Upper lobe of left lung (tissue), 6 donors: Measurements from ENCODE around the gene CBX2. TPM values are rescaled to one million over a fixed set of nuclear protein-coding genes. Genes with fewer than 3 reads are reported as not detected.

Experiments used
- ATAC-seq, 2 donors: fragments of 200-7000 bp; cut with Tn5 transposase; one replicate each; pipeline ENCODE4 v1.9.1; 2022; ENCODE audit warnings: mild to moderate bottlenecking in 2 of 2, moderate library complexity in 2 of 2; ENCODE audit not compliant: low FRiP score in 2 of 2
- DNase-seq, 2 donors: peaks; one replicate each; pipeline ENCODE4 v3.0.0-alpha.2; 2019 to 2020
- H3K27ac ChIP-seq, 4 donors: fragments of 200-600 bp; sonication (generic); one replicate each; pipeline ENCODE4 v1.5.1; 2016 to 2019
- H3K27me3 ChIP-seq, 4 donors: fragments of 200-600 bp; sonication (generic); one replicate each; pipeline ENCODE4 v1.5.1; 2017 to 2019
- H3K36me3 ChIP-seq, 4 donors: fragments of 200-600 bp; sonication (generic); one replicate each; pipeline ENCODE4 v1.5.1; 2016 to 2019
- H3K4me1 ChIP-seq, 4 donors: fragments of 200-600 bp; sonication (generic); one replicate each; pipeline ENCODE4 v1.5.1; 2018 to 2019
- H3K4me3 ChIP-seq, 4 donors: fragments of 200-600 bp; sonication (generic); one replicate each; pipeline ENCODE4 v1.5.1; 2017 to 2019; ENCODE audit warnings: mild to moderate bottlenecking in 2 of 4, moderate library complexity in 1 of 4
- H3K9me3 ChIP-seq, 4 donors: fragments of 200-600 bp; sonication (generic); one replicate each; pipeline ENCODE4 v1.5.1; 2018 to 2019
- CTCF ChIP-seq, 6 experiments: fragments of 450-650 bp in 4 of 6; fragments of 200-600 bp in 2 of 6; sonication (generic) in 2 of 6; IDR thresholded peaks; one replicate each; pipeline ENCODE4 v1.5.1; 2016 to 2019; ENCODE audit warnings: antibody characterized with exemption in 6 of 6
- EP300 ChIP-seq, 4 donors: sonication (generic); formaldehyde crosslinking; IDR thresholded peaks; one replicate each; pipeline ENCODE4 v1.5.1; 2017; ENCODE audit warnings: antibody characterized with exemption in 4 of 4, control low read depth in 2 of 4
- POLR2A ChIP-seq, 4 donors: fragments of 450-650 bp; IDR thresholded peaks; one replicate each; pipeline ENCODE4 v1.5.1; 2016 to 2017; ENCODE audit warnings: antibody characterized with exemption in 4 of 4, mild to moderate bottlenecking in 2 of 4
- POLR2AphosphoS5 ChIP-seq, 2 donors: sonication (generic); formaldehyde crosslinking; IDR thresholded peaks; one replicate each; pipeline ENCODE4 v1.5.1; 2017; ENCODE audit warnings: antibody characterized with exemption in 2 of 2
- WGBS, 2 donors: methylation state at CpG; one replicate each; pipeline ENCODE4 v1.1.5; 2017 to 2018; 5-methylcytosine and 5-hydroxymethylcytosine counted together
- total RNA-seq, 6 donors: library from RNA; depleted of rRNA in 4 of 6; stranded (reverse); fragments of >200 nt in 4 of 6; gene quantifications; one replicate each; pipeline versions ENCODE4 v1.1.0 to v1.2.1, GENCODE V29; 2016 to 2021
- donor health status: DM: no; HTN: no; CAD: no; lungs with moderate emphysema.
- donor health status: DM: no; HTN: yes; CAD: no; lungs with severe emphysema.

Gene CBX2
- 1 to 10 TPM in 5 of 6 donors, under 1 TPM in 1; 0.89 to 4.7 (median 1.5) TPM for total RNA-seq

GRCh38 chr17:79777894-79778503 lies at the start of gene CBX2:
CBX2 (plus strand) TSS chr17:79778148; CDS start chr17:79778236, 88 bp downstream.
- H3K4me3 ChIP-seq: peak within 1 kb of the TSS; percentile 77 to 90 (median 82)
- ATAC-seq (peak; percentile 70 to 86), DNase-seq (peak; percentile 72 to 98)
- H3K9me3 ChIP-seq: no peaks in the 10 kb centered on the region
- H3K27me3 ChIP-seq: peaks cover 0 to 13% (median 5%) of the 10 kb centered on the region in 4 donors
- no peaks in the 10 kb centered on the region for H3K36me3 ChIP-seq
- TF ChIP-seq CTCF (IDR thresholded peaks at IDR 0.05): no peak
- TF ChIP-seq POLR2AphosphoS5 (IDR thresholded peaks at IDR 0.05): no peak
- no peak for TF ChIP-seq EP300 (IDR thresholded peaks at IDR 0.05)
- TF ChIP-seq POLR2A (IDR thresholded peaks at IDR 0.05): no peak
- H3K27ac ChIP-seq: peak within 1 kb of the TSS; percentile 50 to 81 (median 72)
- no CpG with 5 or more reads among the region's 96 CpGs for WGBS, 2 donors
- peaks cover 16 to 37% (median 19%) of the 10 kb centered on the region in 4 donors for H3K4me1 ChIP-seq

- no peak for TF ChIP-seq POLR2AphosphoS5 (IDR thresholded peaks at IDR 0.05)
- no peak for TF ChIP-seq CTCF (IDR thresholded peaks at IDR 0.05)
- TF ChIP-seq EP300 (IDR thresholded peaks at IDR 0.05): no peak
- TF ChIP-seq POLR2A (IDR thresholded peaks at IDR 0.05): no peak
- Histone ChIP-seq H3K27me3 (no peaks in the 10 kb centered on the region), H3K4me3 (peak overlapping the region; percentile 31 to 53 (median 45)), H3K27ac (no peak overlapping the region), H3K4me1 (peaks cover 5 to 16% (median 9%) of the 10 kb centered on the region in 4 donors), H3K9me3 (no peaks in the 10 kb centered on the region), H3K36me3 (no peaks in the 10 kb centered on the region)
- WGBS, 2 donors: 24 to 52% methylated on average over 13 to 22 of the region's 22 CpGs
- peak; percentile 70 to 91 for ATAC-seq
- DNase-seq: peak; percentile 66 to 95
These were observed 49.6 kb upstream of the CBX2 start for GRCh38 chr17:79728169-79728907.

GRCh38 chr17:79728908-79729471 lies 49.0 kb upstream of the CBX2 start:
- ATAC-seq: no peak
- WGBS, 2 donors: 46 to 85% methylated on average over 8 to 23 of the region's 26 CpGs
- peaks cover 5 to 20% (median 9%) of the 10 kb centered on the region in 4 donors for H3K4me1 ChIP-seq
- no peak for TF ChIP-seq EP300 (IDR thresholded peaks at IDR 0.05)
- no peak for TF ChIP-seq POLR2AphosphoS5 (IDR thresholded peaks at IDR 0.05)
- no peak for TF ChIP-seq CTCF (IDR thresholded peaks at IDR 0.05)
- no peak for TF ChIP-seq POLR2A (IDR thresholded peaks at IDR 0.05)
- peak in 1 of 2 donors; percentile 67 for DNase-seq
- H3K9me3 ChIP-seq: no peaks in the 10 kb centered on the region
- H3K4me3 ChIP-seq: peak overlapping the region in 3 of 4 donors; percentile 31 to 53 (median 47)
- H3K27me3 ChIP-seq: no peaks in the 10 kb centered on the region
- no peaks in the 10 kb centered on the region for H3K36me3 ChIP-seq
- H3K27ac ChIP-seq: no peak overlapping the region

- DNase-seq: peak in 1 of 2 donors; percentile 62
- Histone ChIP-seq H3K4me3 (no peak overlapping the region), H3K27me3 (no peaks in the 10 kb centered on the region), H3K9me3 (no peaks in the 10 kb centered on the region), H3K36me3 (no peaks in the 10 kb centered on the region), H3K4me1 (peaks cover 5 to 20% (median 9%) of the 10 kb centered on the region in 4 donors), H3K27ac (no peak overlapping the region)
- no peak for ATAC-seq
- WGBS, 2 donors: 86 to 92% methylated on average over 12 of the region's 12 CpGs
- TF ChIP-seq CTCF (IDR thresholded peaks at IDR 0.05): no peak
- TF ChIP-seq EP300 (IDR thresholded peaks at IDR 0.05): no peak
- no peak for TF ChIP-seq POLR2AphosphoS5 (IDR thresholded peaks at IDR 0.05)
- no peak for TF ChIP-seq POLR2A (IDR thresholded peaks at IDR 0.05)
These were observed 48.2 kb upstream of the CBX2 start for GRCh38 chr17:79729761-79730160.
